Measurements from ENCODE around the gene ME2.
"Not testable (repeated sequence)": the region's sequence is repeated elsewhere in the genome, so short reads cannot be mapped to it uniquely, and the experiment has no call there.

ME2 gene

DNA sequence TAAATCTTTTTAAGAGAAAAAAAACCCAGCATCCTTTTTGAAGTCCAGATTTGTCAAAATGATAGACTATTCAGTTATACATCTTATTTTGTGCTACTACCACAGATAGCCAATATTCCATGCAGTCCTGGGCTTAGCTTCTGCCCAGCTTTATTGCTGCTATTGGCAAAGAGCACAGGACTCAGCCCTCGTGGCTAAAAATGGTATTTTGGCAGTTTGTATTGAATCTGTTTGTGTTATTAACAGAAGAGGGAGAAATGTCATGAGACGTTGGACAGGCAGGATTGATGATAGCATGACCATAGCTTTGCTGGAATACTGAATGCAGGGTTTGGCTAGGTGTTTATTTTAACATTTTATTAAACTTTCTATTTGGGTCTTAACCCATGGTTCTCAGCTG lies 108.3 kb downstream of the ME2 start:
- ChIA-PET POLR2A (interaction anchor here (0.7 kb wide), 1 partner anchor 975 kb away, joined by 3 read pairs; no protein-coding TSS in a partner anchor), CTCF (interaction anchor here (1.5 to 2.4 kb wide), 3 partner anchors 13 to 167 kb away, joined by 3 to 7 read pairs (median 3); no protein-coding TSS in a partner anchor)
- no peak for TF ChIP-seq CTCF (IDR thresholded peaks at IDR 0.05; ENCODE audit: insufficient read depth, low read length, missing control alignments)
- no peak overlapping the region for H3K4me3 ChIP-seq (ENCODE audit: low read depth, low read length)
- no peak for DNase-seq (ENCODE audit: low read depth, low spot score)

DNA sequence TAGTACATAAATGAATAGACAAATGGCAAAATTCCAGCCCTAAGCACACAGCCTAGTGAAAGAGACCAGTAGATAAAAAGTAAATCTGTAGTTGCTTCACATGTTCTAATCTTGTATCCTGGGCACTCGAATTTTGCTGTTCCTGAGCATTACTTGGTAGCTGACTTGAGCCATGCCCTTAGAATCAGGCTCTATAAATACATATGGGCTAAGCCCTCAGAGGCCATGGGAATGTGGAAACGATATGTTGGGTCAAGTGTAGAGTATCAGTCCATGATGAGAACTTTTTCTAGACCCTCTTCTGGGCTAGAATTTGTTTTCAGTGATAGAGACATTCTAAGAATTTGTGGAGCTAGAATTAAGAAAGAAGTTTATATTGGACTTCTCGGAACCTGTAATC lies 110.8 kb downstream of the ME2 start:
- H3K4me3 ChIP-seq (ENCODE audit: low read depth, low read length) = no peak overlapping the region
- ChIA-PET POLR2A (interaction anchor here (0.7 kb wide), 1 partner anchor 111 kb away, joined by 3 read pairs; the partner anchor contains the start of gene ME2), CTCF (no interaction called here)
- no peak for DNase-seq (ENCODE audit: low read depth, low spot score)
- no peak for TF ChIP-seq CTCF (IDR thresholded peaks at IDR 0.05; ENCODE audit: insufficient read depth, low read length, missing control alignments)

DNA sequence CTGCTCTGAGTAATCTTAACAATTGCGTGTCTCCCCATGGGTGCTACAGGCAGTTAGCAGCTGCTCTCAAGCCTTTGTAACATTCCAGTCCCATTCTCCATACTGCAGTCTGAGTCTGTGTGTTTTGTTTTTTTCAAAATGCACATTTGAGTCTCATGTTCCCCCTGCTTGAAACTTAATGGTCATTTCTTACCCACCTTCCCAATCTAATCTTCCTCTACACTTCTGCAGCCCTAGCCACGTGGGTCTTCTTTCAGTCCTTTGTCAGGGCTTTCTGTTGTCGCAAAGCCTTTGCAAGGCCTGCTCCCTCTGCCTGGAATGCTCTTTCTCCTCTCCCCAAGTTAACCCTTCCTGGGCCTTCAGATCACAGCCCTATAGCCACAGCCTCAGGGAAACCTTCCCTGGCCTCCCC lies 113.4 kb downstream of the ME2 start:
- POLR2A ChIA-PET = no interaction called here
- CTCF ChIA-PET = interaction anchor here (0.8 kb wide), 1 partner anchor 21 kb away, joined by 3 read pairs; no protein-coding TSS in a partner anchor
- no peak overlapping the region for H3K4me3 ChIP-seq (ENCODE audit: low read depth, low read length)
- no peak for TF ChIP-seq CTCF (IDR thresholded peaks at IDR 0.05; ENCODE audit: insufficient read depth, low read length, missing control alignments)
- DNase-seq (ENCODE audit: low read depth, low spot score) = no peak

DNA sequence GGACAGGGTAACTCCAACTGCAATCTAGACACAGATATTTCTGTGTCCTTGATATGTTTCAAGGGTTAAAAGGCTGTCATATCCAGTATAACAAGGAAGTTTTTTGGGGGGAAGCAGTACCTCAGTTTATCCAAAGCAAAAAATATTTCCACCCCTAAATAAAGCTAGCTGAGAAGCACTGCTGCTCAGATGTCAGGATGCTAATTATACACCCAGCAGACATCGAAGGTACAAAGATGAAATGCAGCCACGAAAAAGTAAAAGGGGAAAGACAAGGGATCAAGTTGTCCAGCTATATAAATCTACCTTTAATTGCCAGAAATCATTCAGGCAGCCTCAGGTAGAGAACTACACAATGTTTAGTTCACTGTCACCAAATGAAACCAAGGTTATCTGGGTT lies 115.1 kb downstream of the ME2 start:
- DNase-seq (ENCODE audit: low read depth, low spot score) = no peak
- CTCF ChIA-PET = no interaction called here
- H3K4me3 ChIP-seq (ENCODE audit: low read depth, low read length) = no peak overlapping the region
- POLR2A ChIA-PET = no interaction called here
- no peak for TF ChIP-seq CTCF (IDR thresholded peaks at IDR 0.05; ENCODE audit: insufficient read depth, low read length, missing control alignments)

DNA sequence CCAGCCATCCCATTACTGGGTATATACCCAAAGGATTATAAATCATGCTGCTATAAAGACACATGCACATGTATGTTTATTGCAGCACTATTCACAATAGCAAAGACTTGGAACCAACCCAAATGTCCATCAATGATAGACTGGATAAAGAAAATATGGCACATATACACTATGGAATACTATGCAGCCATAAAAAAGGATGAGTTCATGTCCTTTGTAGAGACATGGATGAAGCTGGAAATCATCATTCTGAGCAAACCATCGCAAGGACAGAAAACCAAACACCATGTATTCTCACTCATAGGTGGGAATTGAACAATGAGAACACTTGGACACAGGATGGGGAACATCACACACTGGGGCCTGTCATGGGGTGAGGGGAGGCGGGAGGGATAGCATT lies 124.3 kb downstream of the ME2 start:
- DNase-seq (ENCODE audit: low read depth, low spot score); CTCF ChIA-PET; POLR2A ChIA-PET; H3K4me3 ChIP-seq (ENCODE audit: low read depth, low read length): not testable (repeated sequence)

All from AG04449 (cell line).